T-helper 9 cell (primary cell): Measurements from ENCODE around the gene JMJD1C.
"Not testable (repeated sequence)": the region's sequence is repeated elsewhere in the genome, so short reads cannot be mapped to it uniquely, and the experiment has no call there.

Experiments used
- DNase-seq: peaks from one replicate; pipeline ENCODE4 v3.0.0-alpha.2; 2020

Gene JMJD1C

DNA sequence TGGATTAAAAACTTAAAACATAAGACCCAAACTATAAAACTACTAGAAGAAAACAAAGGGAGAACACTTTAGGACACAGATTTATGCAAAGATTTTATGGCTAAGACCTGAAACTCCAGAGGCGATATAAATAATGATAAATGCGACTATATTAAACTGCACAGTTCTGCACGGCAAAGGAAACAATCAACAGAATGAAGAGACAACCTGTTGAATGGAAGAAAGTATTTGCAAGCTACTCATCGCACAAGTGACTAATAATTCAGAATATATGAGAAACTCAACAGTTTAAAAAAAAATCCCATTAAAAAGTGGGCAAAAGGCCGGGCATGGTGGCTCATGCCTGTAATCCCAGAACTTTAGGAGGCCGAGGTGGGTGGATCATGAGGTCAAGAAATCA is 73.6 kb downstream of the JMJD1C start:
- DNase-seq: no peak

DNA sequence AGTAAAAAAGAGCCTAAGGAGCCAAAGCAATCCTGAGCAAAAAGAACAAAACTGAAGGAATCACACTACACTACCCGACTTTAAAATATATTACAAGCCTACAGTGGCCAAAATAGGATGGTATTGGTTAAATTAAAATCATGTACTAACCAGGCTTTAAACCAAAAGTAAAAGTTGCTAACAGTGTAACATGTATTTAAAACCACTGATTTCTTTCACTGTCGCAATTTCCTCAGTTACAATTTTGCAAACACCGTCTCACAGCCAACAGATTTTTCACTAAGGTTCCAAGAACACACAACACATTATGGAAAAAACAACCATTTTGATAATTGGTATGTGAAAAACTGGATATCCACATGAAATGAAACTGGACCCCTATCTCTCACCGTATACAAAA is 74.0 kb downstream of the JMJD1C start:
- DNase-seq: no peak

DNA sequence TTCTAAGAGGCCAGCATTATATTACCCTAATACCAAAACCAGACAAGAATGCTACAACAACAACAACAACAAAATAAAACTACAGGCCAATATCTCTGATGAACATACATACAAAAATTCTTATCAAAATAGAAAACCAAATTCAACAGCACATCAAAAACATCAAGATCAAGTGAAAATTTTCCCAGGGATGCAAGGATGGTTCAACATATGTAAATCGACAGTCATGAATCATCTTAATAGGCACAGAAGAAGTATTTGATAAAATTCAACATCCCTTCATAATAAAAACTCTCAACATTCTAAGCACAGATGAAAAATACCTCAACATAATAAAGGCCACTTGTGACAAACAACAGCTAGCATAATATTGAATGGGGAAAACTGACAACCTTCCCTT is 75.3 kb downstream of the JMJD1C start:
- no peak for DNase-seq

DNA sequence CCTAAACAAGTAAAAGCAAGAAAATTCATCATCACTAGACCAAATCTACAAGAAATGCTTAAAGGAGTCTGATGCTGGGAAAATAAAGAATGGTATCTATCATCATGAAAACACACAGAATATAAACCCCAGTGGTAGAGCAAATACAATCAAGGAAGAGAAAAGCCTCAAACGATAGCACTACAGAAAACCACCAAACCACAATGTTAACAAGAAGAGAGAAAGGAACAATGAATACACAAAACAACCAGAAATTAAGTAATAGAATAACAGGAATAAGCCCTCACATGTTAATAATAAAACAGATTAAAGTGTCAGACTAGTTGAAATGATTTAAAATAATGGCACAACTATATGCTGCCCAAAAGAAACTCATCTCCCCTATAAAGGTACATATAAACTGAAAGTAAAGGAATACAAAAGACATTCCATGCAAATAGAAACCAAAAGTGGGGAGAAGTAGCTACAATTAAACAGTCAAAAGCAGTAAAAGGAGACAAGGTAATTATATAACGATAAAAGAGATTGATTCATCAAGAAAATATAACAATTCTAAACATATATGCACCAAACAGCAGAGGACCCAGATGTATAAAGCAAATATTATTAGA is 77.3 kb downstream of the JMJD1C start:
- no peak for DNase-seq

DNA sequence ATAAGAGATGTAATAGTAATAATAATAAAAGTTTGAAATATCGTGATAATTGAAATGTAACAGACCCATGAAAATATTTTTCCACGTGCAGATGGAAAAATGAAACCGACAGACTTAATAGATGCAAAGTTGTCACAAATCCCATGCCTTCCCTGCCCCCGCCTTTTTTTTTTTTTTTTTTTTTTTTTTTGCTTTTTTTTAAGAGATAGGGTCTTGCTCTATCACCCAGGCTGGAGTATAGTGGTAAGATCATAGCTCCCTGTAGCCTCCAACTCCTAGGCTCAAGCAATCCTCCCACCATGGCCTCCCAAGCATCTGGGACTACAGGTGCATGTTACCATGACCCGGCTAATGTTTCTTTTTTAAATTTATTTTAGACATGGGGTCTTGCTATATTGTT is 80.5 kb downstream of the JMJD1C start:
- DNase-seq: no peak

DNA sequence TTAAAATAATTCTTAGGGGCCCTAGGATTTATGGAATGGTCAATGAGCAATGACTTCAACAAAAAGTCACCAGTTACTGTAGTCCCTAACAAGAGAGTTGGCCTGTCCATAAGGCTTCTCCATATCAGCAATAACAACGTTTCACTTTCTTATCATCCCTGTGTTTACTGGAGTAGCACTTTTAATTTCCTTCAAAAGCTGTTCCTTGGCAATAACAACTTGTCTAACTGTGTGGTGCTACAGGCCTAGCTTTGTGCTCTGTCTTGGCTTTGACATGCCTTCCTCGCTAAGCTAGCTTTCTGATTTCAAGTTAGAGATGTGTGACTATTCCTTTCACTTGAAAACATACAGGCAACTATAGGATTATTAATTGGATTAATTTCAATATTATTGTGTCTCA is 81.1 kb downstream of the JMJD1C start:
- DNase-seq: no peak

DNA sequence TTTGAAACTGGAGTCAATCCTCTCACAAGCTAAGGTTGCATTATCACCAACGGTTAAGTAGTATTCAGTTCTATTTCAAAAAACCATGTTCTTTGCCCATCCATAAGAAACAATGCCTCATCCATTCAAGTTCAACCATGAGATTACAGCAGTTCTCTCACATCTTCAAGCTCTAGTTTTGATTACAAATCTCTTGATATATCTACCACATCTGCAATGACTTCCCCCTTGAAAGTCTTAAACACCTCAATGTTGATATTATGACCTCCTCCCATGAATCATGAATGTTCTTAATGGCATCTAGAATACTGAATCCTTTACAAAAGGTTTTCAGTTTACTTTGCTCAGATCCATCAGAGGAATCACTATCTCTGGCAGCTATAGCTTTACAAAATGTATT is 81.8 kb downstream of the JMJD1C start:
- no peak for DNase-seq

DNA sequence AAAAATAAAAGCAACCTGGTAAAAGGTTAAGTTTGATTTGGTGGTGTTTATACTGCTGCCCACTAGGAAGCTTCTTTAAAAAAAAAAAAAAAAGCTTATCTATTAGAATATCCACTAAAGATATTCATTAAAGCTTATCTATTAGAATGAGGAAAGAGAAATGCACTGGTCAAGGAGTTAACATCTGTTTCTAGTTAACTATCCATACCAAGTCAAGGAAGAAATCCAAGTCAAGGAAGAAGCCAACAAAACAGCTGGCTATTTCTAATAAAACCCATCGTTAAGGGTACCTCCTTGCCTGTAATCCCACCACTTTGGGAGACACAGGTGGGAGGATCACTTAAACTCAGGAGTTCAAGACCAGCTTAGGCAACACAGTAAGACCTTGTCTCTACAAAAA is 82.6 kb downstream of the JMJD1C start:
- DNase-seq: no peak

DNA sequence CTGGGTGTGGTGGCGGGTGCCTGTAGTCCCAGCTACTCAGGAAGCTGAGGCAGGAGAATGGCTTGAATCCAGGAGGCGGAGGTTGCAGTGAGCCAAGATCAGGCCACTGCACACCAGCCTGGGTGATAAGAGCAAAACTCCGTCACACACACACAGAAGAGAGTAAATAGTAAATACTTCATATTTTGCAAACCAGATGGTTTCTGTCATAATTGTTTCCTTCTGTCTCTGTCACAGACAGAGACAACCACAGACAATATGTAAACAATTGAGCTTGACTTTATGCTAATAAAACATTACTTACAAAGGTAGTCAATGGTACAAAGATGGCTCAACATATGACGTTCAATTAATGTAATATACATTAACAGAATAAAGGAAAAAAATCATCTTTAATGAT is 83.7 kb downstream of the JMJD1C start:
- no peak for DNase-seq

DNA sequence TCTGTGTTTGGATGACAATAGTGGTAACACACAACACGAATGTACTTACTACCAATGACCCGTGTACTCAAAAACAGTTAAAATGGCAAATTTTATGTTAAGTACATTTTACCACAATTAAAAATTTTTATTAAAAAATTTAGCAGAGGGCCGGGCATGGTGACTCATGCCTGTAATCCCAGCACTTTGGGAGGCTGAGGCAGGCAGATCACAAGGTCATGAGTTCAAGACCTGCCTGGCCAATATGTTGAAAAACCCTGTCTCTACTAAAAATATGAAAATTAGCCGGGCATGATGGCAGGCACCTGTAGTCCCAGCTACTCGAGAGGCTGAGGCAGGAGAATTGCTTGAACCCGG is 88.5 kb downstream of the JMJD1C start:
- not testable (repeated sequence) for DNase-seq

DNA sequence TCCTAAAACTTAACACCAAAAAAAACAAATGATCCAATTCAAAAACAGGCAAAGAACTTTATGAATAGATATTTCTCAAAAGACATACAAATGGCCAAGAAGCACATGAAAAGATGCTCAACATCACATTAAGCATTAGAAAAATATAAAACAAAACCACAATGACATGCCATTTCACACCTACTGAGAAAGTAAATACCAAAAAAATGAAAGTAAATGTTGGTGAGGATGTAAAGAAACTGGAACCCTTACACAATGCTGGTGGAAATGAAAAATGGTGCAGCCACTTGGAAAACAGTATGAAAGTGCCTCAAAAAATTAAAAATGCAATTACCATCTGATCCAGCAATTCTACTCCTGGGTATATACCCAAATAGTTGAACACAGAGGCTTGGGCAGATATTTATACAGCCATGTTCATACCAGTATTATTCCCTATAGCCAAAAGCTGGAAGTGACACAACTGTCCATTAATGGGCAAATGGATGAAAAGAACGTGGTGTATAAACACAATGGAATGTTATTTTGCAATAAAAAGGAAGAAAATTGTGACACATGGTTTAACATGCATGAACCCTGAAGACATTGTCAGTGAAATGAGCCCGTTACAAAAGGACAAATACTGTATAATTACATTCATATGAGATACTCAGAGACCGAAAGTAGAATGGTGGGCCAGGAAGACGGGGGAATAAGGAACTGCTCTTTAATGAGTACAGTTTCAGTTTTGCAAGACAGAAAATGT is 89.0 kb downstream of the JMJD1C start:
- DNase-seq: no peak

DNA sequence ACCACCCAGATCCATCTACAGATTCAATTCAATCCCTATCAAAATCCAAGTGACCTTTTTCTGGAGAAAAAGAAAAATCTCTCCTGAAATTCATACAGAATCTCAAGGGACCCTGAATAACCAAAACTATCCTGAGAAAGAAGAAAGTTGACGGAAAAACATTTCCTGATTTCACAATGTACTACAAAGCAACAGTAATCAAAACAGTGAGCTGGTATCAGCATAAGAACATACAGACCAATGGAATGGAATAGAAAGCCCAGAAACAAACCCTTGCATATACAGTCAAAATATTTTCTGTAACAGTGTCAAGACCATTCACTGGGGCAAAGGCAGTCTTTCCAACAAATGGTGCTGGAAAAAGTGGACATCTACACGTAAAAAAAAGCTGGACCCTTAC is 89.9 kb downstream of the JMJD1C start:
- DNase-seq: no peak

DNA sequence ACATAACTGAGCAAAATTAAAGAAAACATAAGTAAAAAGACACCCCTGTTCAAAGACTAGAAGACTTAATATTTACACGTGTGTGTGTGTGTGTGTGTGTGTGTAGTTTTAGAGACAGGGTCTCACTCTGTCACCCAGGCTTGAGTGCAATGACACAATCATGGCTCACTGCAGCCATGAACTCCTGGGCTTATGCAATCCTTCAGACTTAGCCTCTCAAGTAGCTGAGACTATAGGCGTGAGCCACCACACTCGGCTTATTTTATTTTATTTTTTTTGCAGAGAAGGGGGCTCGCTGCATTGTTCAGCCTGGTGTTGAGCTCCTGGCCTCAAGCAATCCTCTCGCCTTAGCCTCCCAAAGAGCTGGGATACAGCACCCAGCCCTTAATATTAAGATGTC is 90.3 kb downstream of the JMJD1C start:
- no peak for DNase-seq

DNA sequence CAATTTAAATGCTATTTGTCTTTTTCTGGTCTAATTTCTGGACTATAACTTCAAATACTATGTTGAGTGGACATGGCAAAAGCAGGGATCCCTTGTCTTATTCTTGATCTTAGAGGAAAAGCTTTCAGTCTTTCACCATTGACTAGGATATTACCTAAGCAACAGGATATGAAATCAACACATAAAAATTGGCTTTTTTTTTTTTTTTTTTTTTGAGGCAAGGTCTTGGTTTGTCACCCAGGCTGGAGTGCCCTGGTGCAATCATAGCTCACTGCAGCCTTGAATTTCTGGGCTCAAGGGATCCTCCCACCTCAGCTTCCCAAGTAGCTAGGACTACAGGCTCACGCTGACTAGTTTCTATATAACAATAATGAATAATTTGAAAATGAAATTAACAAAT is 90.8 kb downstream of the JMJD1C start:
- DNase-seq: no peak

DNA sequence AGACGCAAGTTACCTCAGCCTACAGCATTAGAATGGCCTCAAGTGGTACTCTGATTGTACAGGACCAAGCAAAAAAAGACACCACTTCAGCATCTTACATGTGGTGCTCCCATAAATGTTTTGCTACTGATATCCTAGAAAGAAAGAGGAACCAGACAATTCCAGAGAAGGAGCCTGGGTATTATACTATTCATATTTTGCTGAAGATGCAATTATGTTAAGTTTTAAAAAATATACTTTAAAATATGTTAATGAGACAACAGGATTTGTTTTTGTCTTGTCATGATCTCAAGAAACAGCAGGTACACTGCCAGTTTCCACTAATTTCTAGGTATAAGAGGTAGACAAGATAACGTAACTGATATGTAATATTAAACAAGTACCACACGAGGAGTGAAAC is 92.6 kb downstream of the JMJD1C start:
- no peak for DNase-seq

DNA sequence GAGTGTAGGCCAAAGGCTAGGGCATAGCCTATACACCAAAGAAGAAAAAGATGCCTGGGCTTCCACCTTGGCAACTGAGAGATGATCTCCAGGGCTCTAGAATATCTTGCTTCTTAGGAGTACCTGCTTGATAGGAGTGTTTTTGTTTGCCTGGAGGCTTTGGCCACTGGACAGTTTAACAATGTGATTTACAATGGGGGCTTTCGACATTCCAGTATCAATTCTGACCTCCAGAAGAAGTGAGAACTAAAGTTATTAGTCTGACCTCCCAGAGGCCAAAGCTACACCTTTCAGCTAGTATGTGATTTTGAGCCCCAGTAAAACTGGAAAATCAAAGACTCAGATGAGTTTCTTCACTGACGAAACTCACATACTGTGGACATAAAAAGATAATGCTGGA is 96.1 kb downstream of the JMJD1C start:
- DNase-seq: no peak

DNA sequence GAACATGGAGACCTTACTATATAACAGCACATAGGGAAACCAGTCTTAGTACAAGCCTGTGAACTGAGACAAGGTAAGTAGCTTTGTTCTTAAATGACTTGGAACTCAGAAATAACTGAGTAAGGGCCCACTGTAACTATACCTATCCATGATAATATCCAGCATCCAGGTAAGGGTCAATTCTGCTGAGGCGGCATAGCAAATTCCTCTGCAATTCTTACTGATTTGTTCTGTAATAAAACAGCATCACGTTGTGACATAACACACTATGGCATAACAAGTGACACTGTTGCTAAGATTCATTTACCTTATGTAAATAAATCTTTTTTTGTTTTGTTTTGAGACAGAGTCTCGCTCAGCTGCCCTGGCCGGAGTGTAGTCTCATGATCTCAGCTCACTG is 97.4 kb downstream of the JMJD1C start:
- no peak for DNase-seq

DNA sequence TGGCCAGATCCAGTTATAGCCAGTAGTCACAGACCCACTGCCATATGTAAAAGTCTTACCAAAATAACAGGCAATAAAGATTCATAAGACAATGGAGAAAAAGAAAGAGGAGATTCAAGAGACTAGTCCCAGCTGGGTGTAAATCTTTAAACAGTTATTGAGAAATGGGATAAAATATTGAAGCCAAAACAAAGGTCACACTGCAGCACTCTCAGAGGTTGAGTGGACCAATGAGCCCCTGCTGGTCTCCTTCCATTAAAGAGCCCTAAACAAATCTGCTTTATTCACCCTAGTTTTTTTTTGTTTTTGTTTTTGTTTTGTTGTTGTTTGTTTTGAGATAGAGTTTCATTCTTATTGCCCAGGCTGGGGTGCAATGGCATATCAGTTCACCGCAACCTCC is 98.8 kb downstream of the JMJD1C start:
- DNase-seq: no peak

DNA sequence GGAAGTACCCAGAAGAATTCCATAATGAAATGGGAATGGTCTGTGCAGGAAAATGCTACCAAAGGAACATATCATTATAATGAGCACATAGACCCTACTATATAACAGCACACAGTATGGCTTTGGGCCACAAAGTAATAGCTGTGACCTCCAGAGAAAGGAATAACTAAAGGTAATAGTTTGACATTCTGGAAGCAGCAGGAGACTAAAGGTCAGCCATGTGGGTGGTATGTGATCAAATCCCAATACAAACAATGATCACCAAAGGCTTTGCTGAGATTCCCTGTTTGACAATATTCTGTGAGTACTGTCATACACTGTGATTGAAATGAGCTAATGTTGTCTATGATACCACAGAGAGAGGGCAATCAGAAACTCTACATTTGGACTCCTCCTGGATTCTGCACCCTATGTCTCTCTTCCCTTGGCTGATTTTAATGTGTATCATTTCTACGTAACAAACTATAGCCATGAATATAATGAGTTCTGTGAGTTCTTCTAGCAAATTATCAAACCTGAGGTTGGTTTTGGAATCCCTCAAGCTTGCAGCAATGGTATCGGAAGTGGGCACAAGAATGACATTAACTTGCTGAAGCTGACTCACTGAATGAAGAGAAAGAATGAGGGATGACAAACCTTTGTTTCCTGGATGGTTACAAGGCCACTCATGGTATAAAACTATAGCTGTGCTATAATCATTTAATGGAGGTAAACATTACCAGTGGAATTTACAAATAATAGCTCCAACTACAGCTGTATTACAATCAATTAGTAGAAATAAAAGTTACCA is 99.6 kb downstream of the JMJD1C start:
- no peak for DNase-seq

DNA sequence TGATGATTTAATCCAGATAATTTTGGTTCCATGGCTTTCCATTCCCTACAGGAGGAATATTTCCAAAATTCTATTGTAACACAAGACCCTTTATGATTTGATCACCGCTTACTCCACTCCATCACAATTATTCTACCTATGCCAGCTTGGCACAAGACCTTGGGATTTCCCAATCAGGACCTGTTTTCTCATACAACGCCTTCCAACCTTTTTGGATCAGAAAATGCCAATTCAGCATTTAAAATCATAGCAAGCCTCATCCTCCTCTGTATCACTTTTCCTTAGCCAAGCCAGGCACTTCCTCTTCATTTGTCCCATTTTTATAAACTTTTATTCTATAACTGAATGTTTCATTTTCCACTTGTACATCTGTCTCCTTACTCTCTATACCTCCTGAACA is 100.9 kb downstream of the JMJD1C start:
- DNase-seq: no peak

DNA sequence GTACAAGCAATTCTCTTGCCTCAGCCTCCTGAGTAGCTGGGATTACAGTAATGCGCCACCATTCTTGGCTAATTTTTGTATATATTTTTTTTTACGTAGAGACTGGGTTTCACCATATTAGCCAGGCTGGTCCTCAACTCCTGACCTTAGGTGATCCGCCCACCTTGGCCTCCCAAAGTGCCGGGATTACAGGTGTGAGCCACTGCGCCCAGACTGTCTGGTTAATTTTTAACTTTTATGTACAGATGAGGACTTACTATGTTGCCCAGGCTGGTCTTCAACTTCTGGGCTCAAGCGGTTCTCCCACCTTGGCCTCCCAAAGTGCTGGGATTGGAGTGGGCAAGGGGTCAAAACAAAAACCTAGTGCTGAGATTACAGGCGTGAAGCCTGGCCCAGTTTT is 101.8 kb downstream of the JMJD1C start:
- DNase-seq: no peak

DNA sequence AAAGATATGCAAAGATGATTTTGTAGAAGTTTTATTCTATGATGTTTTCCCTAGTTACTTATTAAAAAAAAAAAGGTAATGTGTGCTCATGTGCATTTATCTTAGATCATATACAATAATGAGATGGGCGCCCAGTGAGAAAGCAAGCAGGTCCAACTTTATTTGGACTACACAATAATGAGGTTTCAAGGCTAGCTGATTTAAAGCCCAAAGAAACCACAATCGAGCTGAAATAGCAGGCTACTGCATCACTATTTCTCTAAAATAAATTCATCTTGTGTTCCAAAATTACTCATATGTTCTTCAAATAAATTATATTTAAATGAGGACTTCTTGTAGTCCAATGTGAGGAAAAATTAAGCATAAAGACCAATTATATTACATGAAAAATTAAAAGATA is 110.1 kb downstream of the JMJD1C start:
- no peak for DNase-seq

DNA sequence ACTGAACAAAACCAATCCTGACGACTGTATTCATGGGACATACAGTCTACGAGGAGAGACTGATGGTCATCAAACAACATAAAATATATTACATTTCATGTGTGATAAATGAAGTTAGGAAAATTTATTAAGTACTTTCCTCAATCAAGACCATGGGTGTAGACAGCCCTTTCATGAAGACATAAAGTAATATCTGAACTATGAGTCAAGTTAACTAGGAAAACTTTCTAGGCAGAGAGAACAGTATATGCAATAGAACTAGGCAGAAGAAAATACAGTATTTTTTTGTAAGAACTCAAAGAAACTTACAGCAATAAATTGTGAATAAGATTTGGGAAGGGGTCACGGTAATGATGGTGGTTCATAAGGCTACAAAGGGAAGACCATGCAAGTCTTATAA is 112.8 kb downstream of the JMJD1C start:
- DNase-seq: no peak

DNA sequence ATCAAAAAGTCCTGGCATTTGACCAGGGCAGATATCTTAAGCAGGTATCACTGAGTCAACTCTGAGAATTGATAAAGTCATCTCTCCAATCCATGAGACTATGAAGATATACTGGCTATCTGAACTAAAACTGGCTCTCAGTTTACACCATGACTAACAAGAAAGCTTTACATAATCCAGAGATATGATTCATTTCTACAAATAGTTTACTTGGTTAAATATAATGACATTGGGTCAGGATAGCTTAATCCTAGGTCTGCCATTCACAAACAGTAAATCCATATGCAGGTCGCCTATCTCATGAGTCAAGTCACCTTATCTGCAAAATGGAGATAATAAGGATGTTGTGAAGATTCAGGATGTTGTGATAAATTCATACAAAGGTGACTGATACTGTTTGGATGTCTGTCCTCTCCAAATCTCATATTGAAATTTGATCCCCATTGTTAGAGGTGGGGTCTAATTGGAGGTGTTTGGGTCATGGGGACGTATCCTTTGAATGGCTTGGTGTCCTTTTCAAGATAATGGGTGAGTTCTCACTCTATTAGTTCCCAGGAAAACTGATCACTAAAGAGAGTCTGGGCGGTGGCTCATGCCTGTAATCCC is 117.4 kb downstream of the JMJD1C start:
- no peak for DNase-seq
